ENCODE measurements around the gene CAP1.
"Not testable (repeated sequence)": the region's sequence is repeated elsewhere in the genome, so short reads cannot be mapped to it uniquely, and the experiment has no call there.

The CAP1 gene

GRCh38 chr1:40040511-40041465 lies at the start of gene CAP1:
Gene CAP1 (plus strand): TSS chr1:40040729. CDS start chr1:40059347, 18,618 bp downstream.
- peak; percentile 71 for DNase-seq

- DNase-seq, result no peak
Observed at GRCh38 chr1:39992234-39992633, 48.3 kb upstream of the CAP1 start.

- DNase-seq, result no peak
Observed at GRCh38 chr1:39992888-39993287, 47.6 kb upstream of the CAP1 start.

- DNase-seq, result no peak
Observed at GRCh38 chr1:39995973-39996393, 44.5 kb upstream of the CAP1 start.

- no peak for DNase-seq
Observed at GRCh38 chr1:39996396-39997004, 44.0 kb upstream of the CAP1 start.

GRCh38 chr1:40001456-40001855 lies 39.1 kb upstream of the CAP1 start:
- DNase-seq, result no peak

GRCh38 chr1:40003156-40004093 lies 37.1 kb upstream of the CAP1 start:
- DNase-seq, result no peak

- DNase-seq, result no peak
Observed at GRCh38 chr1:40004857-40005256, 35.7 kb upstream of the CAP1 start.

GRCh38 chr1:40007481-40008034 lies 33.0 kb upstream of the CAP1 start:
- not testable (repeated sequence) for DNase-seq

GRCh38 chr1:40011198-40011597 lies 29.3 kb upstream of the CAP1 start:
- no peak for DNase-seq

GRCh38 chr1:40014253-40014706 lies 26.2 kb upstream of the CAP1 start:
- no peak for DNase-seq

- no peak for DNase-seq
Observed at GRCh38 chr1:40014812-40015594, 25.5 kb upstream of the CAP1 start.

GRCh38 chr1:40017951-40018575 lies 22.5 kb upstream of the CAP1 start:
- DNase-seq, result no peak

- no peak for DNase-seq
Observed at GRCh38 chr1:40020447-40021085, 20.0 kb upstream of the CAP1 start.

GRCh38 chr1:40023379-40023944 lies 17.1 kb upstream of the CAP1 start:
- DNase-seq, result no peak

- no peak for DNase-seq
Observed at GRCh38 chr1:40024671-40025070, 15.9 kb upstream of the CAP1 start.

- DNase-seq, result no peak
Observed at GRCh38 chr1:40027647-40028046, 12.9 kb upstream of the CAP1 start.

- no peak for DNase-seq
Observed at GRCh38 chr1:40029608-40030007, 10.9 kb upstream of the CAP1 start.

- DNase-seq, result no peak
Observed at GRCh38 chr1:40030528-40031135, 9.9 kb upstream of the CAP1 start.

Measured in SIG-M5 (cell line).